Liver (tissue), 9 donors: ENCODE data around the gene PRIM1. TPM values are rescaled to one million over a fixed set of nuclear protein-coding genes. Genes with fewer than 3 reads are reported as not detected.

Experiments used
- DNase-seq: peaks from one replicate; pipeline ENCODE4 v3.0.0-alpha.2; 2017; ENCODE audit warnings: low spot score
- H3K27ac ChIP-seq, 2 donors: one replicate each; pipeline ENCODE4 v1.7.0; 2013; ENCODE audit warnings: inconsistent platforms in 2 of 2, low read length in 2 of 2, control low read depth in 1 of 2, low read depth in 1 of 2, mild to moderate bottlenecking in 1 of 2
- H3K27me3 ChIP-seq, 4 donors: one replicate each; pipeline versions ENCODE4 v1.6.1 to v1.7.0; 2013; ENCODE audit warnings: low read length in 3 of 4, inconsistent platforms in 1 of 4, mild to moderate bottlenecking in 1 of 4, moderate library complexity in 1 of 4; ENCODE audit not compliant: control insufficient read depth in 4 of 4, insufficient read depth in 4 of 4
- H3K36me3 ChIP-seq, 4 donors: one replicate each; pipeline versions ENCODE4 v1.6.1 to v1.7.0; 2013; ENCODE audit warnings: low read length in 3 of 4, mild to moderate bottlenecking in 3 of 4, low read depth in 1 of 4, moderate library complexity in 1 of 4; ENCODE audit not compliant: control insufficient read depth in 4 of 4, insufficient read depth in 3 of 4
- H3K4me1 ChIP-seq, 4 donors: one replicate each; pipeline versions ENCODE4 v1.6.1 to v1.7.0; 2013; ENCODE audit warnings: low read length in 3 of 4, mild to moderate bottlenecking in 3 of 4, moderate library complexity in 1 of 4; ENCODE audit not compliant: control insufficient read depth in 4 of 4, insufficient read depth in 4 of 4
- H3K4me3 ChIP-seq, 3 donors: one replicate each; pipeline versions ENCODE4 v1.6.1 to v1.7.0; 2013; ENCODE audit warnings: low read length in 3 of 3, control low read depth in 1 of 3, low read depth in 1 of 3, mild to moderate bottlenecking in 1 of 3
- H3K9ac ChIP-seq, 2 donors: one replicate each; pipeline ENCODE4 v1.7.0; 2013; ENCODE audit warnings: low read length in 2 of 2, mild to moderate bottlenecking in 2 of 2, moderate library complexity in 2 of 2, control low read depth in 1 of 2, low read depth in 1 of 2
- H3K9me3 ChIP-seq, 4 donors: one replicate each; pipeline versions ENCODE4 v1.6.1 to v1.7.0; 2013; ENCODE audit warnings: low read length in 3 of 4; ENCODE audit not compliant: control insufficient read depth in 4 of 4
- ATF3 ChIP-seq: IDR thresholded peaks from 2 replicates; pipeline ENCODE4 v1.6.1; 2016; ENCODE audit warnings: antibody characterized with exemption
- CTCF ChIP-seq: fragments of 150-350 bp; IDR thresholded peaks from 2 replicates; pipeline ENCODE4 v1.5.1; 2017; ENCODE audit warnings: improper control_type of control experiment, low read depth, low read length; ENCODE audit not compliant: missing input control
- EGR1 ChIP-seq, 2 donors: IDR thresholded peaks; 2 replicates each; pipeline ENCODE4 v1.6.1; 2016 to 2018; ENCODE audit warnings: antibody characterized with exemption in 2 of 2, low read depth in 2 of 2
- FOXA1 ChIP-seq: IDR thresholded peaks from 2 replicates; pipeline ENCODE4 v1.6.1; 2016; ENCODE audit warnings: antibody characterized with exemption
- FOXA2 ChIP-seq: IDR thresholded peaks from 2 replicates; pipeline ENCODE4 v1.6.1; 2016; ENCODE audit warnings: antibody characterized with exemption
- GABPA ChIP-seq, 2 donors: IDR thresholded peaks in 1 of 2; conservative IDR thresholded peaks in 1 of 2; 2 replicates each; pipeline ENCODE4 v1.6.1; 2016; ENCODE audit warnings: antibody characterized with exemption in 2 of 2, mild to moderate bottlenecking in 1 of 2, moderate library complexity in 1 of 2
- HNF4A ChIP-seq, 2 donors: conservative IDR thresholded peaks; 2 replicates each; pipeline ENCODE4 v1.6.1; 2016; ENCODE audit warnings: antibody characterized with exemption in 2 of 2, mild to moderate bottlenecking in 2 of 2
- HNF4G ChIP-seq: IDR thresholded peaks from 2 replicates; pipeline ENCODE4 v1.6.1; 2016; ENCODE audit warnings: antibody characterized with exemption
- JUND ChIP-seq, 2 donors: IDR thresholded peaks; 2 replicates each; pipeline ENCODE4 v1.6.1; 2016; ENCODE audit warnings: antibody characterized with exemption in 2 of 2
- MAX ChIP-seq: IDR thresholded peaks from 2 replicates; pipeline ENCODE4 v1.6.1; 2016; ENCODE audit warnings: antibody characterized with exemption
- NR2F2 ChIP-seq: IDR thresholded peaks from 2 replicates; pipeline ENCODE4 v1.6.1; 2016; ENCODE audit warnings: antibody characterized with exemption
- RAD21 ChIP-seq, 2 donors: IDR thresholded peaks; 2 replicates each; pipeline ENCODE4 v1.6.1; 2016; ENCODE audit warnings: antibody characterized with exemption in 2 of 2, mild to moderate bottlenecking in 2 of 2
- RXRA ChIP-seq, 2 donors: IDR thresholded peaks; 2 replicates each; pipeline ENCODE4 v1.6.1; 2017 to 2018; ENCODE audit warnings: antibody characterized with exemption in 2 of 2, mild to moderate bottlenecking in 1 of 2
- SP1 ChIP-seq: IDR thresholded peaks from 2 replicates; pipeline ENCODE4 v1.6.1; 2018; ENCODE audit warnings: antibody characterized with exemption, mild to moderate bottlenecking
- TAF1 ChIP-seq: conservative IDR thresholded peaks from 2 replicates; pipeline ENCODE4 v1.6.1; 2016; ENCODE audit warnings: antibody characterized with exemption, mild to moderate bottlenecking
- YY1 ChIP-seq: IDR thresholded peaks from 2 replicates; pipeline ENCODE4 v1.6.1; 2016; ENCODE audit warnings: antibody characterized with exemption, mild to moderate bottlenecking
- ZBTB33 ChIP-seq: IDR thresholded peaks from 2 replicates; pipeline ENCODE4 v1.6.1; 2016; ENCODE audit warnings: antibody characterized with exemption
- WGBS: extraction: QIAGEN DNeasy Blood & Tissue Kit; methylation state at CpG from one replicate; pipeline ENCODE4 v1.1.7; 2013; 5-methylcytosine and 5-hydroxymethylcytosine counted together
- polyA plus RNA-seq, 2 donors: library from polyadenylated mRNA; stranded (reverse) in 1 of 2; unstranded in 1 of 2; fragments of 200-250 nt in 1 of 2; fragments of >200 nt in 1 of 2; fragmentation: Nextera tagmentation in 1 of 2; extraction: Ambion mirVana in 1 of 2; gene quantifications; one replicate each; pipeline versions ENCODE4 v1.2.1 to v1.2.3, GENCODE V29; 2013 to 2015
- total RNA-seq, 2 donors: library from RNA; depleted of rRNA; stranded (reverse); fragments of >200 nt; gene quantifications; one replicate each; pipeline ENCODE4 v1.2.3, GENCODE V29; 2014
- donor health status: healthy.
- donor health status: healthy.
- donor health status: healthy.
- donor health status: healthy.
- donor health status: healthy.

Gene PRIM1
- total and polyA plus RNA-seq, 4 donors: 2.7 to 24.8 (median 5.4) TPM

GRCh38 chr12:56695327-56696101 lies 56.6 kb downstream of the PRIM1 start (continued):
- TF ChIP-seq RXRA (IDR thresholded peaks at IDR 0.05): no peak
- TF ChIP-seq HNF4A (conservative IDR thresholded peaks at IDR 0.05): no peak
- no peak for TF ChIP-seq CTCF

GRCh38 chr12:56694161-56694560 lies 58.0 kb downstream of the PRIM1 start:
- Histone ChIP-seq H3K36me3 (no peaks in the 10 kb centered on the region), H3K4me3 (no peak overlapping the region), H3K9me3 (no peaks in the 10 kb centered on the region), H3K27ac (no peak overlapping the region), H3K4me1 (peaks cover 0 to 2% (median 0%) of the 10 kb centered on the region in 4 donors), H3K9ac (no peak overlapping the region), H3K27me3 (no peaks in the 10 kb centered on the region)
- no peak for DNase-seq
- WGBS: 92% methylated on average over 5 of the region's 5 CpGs
- TF ChIP-seq CTCF (no peak), EGR1 (IDR thresholded peaks at IDR 0.05; ENCODE audit: low read depth in 2 of 2) (no peak), ATF3 (no peak), TAF1 (no peak), HNF4G (no peak), ZBTB33 (no peak)

GRCh38 chr12:56688846-56689109 lies 63.3 kb downstream of the PRIM1 start:
- WGBS: 2% methylated on average over 7 of the region's 7 CpGs
- Histone ChIP-seq H3K9ac (peak overlapping the region; percentile 92 to 93), H3K27ac (peak overlapping the region; percentile 99 to 100), H3K4me3 (peak overlapping the region; percentile 56 to 93 (median 59)), H3K9me3 (no peaks in the 10 kb centered on the region), H3K36me3 (no peaks in the 10 kb centered on the region), H3K4me1 (peaks cover 0 to 14% (median 4%) of the 10 kb centered on the region in 4 donors), H3K27me3 (no peaks in the 10 kb centered on the region)
- no peak for DNase-seq
- TF ChIP-seq CTCF (no peak), HNF4G (no peak), RAD21 (IDR thresholded peaks at IDR 0.05) (no peak), EGR1 (IDR thresholded peaks at IDR 0.05; ENCODE audit: low read depth in 2 of 2) (no peak), ATF3 (no peak), HNF4A (conservative IDR thresholded peaks at IDR 0.05) (no peak), ZBTB33 (no peak), TAF1 (no peak), RXRA (IDR thresholded peaks at IDR 0.05) (no peak), GABPA (IDR thresholded peaks at IDR 0.05 in 1 of 2, conservative IDR thresholded peaks at IDR 0.05 in 1 of 2) (no peak), FOXA2 (no peak), MAX (no peak), YY1 (no peak), JUND (IDR thresholded peaks at IDR 0.05) (no peak), NR2F2 (no peak), SP1 (no peak), FOXA1 (no peak)
